Mesothelial cell of epicardium (in vitro differentiated cells): ENCODE measurements around the gene FHIT. TPM values are rescaled to one million over a fixed set of nuclear protein-coding genes. Genes with fewer than 3 reads are reported as not detected.

ENCODE experiments used
- DNase-seq, 2 experiments: peaks; one replicate each; pipeline ENCODE4 v3.0.0; 2021; ENCODE audit warnings: low spot score in 2 of 2; ENCODE audit not compliant: unreplicated experiment in 2 of 2
- H3K27ac Mint-ChIP-seq: 2 replicates; pipeline ENCODE4 v1.8.0; 2021; ENCODE audit warnings: mixed read lengths
- H3K27me3 Mint-ChIP-seq: 2 replicates; pipeline ENCODE4 v1.8.0; 2021; ENCODE audit warnings: low read depth, mixed read lengths
- H3K36me3 Mint-ChIP-seq: 2 replicates; pipeline ENCODE4 v1.8.0; 2021; ENCODE audit warnings: mixed read lengths
- H3K4me1 Mint-ChIP-seq: 2 replicates; pipeline ENCODE4 v1.8.0; 2021; ENCODE audit warnings: mixed read lengths
- H3K4me3 Mint-ChIP-seq: 2 replicates; pipeline ENCODE4 v1.8.0; 2021; ENCODE audit warnings: mild to moderate bottlenecking, moderate library complexity, mixed read lengths
- H3K9me3 Mint-ChIP-seq: 2 replicates; pipeline ENCODE4 v1.8.0; 2021; ENCODE audit warnings: mixed read lengths
- total RNA-seq: library from RNA; stranded (reverse); gene quantifications from 3 replicates; pipeline ENCODE4 v1.2.1, GENCODE V29; 2021
- TF ChIP-seq, protein P1 (sequence below): fragments of 200-600 bp; sonication (generic); IDR thresholded peaks from one replicate; pipeline ENCODE4 v1.5.0; 2021; ENCODE audit warnings: antibody characterized with exemption; ENCODE audit not compliant: unreplicated experiment

The FHIT gene
- total RNA-seq, 1 donor from 2014 or later: 10.7 TPM

DNA sequence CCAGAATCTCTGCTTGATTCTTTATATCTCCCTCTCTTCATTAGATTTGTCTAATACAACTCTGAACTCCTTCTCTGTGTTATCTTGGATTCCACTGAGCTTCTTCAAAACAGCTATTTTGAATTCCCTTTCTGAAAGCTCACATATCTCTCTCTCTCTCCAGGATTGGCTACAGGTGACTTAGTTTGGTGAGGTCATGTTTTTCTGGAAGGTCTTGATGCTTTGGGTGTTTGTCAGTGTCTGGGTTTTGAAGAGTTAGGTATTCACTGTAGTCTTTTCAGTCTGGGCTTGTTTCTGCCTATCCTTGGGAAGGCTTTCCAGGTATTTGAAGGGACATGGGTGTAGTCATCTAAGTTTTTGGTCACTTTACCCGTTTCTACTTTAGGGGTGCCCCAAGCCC lies 781.8 kb downstream of the FHIT start:
- TF ChIP-seq, protein P1, sequence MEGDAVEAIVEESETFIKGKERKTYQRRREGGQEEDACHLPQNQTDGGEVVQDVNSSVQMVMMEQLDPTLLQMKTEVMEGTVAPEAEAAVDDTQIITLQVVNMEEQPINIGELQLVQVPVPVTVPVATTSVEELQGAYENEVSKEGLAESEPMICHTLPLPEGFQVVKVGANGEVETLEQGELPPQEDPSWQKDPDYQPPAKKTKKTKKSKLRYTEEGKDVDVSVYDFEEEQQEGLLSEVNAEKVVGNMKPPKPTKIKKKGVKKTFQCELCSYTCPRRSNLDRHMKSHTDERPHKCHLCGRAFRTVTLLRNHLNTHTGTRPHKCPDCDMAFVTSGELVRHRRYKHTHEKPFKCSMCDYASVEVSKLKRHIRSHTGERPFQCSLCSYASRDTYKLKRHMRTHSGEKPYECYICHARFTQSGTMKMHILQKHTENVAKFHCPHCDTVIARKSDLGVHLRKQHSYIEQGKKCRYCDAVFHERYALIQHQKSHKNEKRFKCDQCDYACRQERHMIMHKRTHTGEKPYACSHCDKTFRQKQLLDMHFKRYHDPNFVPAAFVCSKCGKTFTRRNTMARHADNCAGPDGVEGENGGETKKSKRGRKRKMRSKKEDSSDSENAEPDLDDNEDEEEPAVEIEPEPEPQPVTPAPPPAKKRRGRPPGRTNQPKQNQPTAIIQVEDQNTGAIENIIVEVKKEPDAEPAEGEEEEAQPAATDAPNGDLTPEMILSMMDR: no peak
- Mint-ChIP-seq H3K4me1 (peaks cover 8% of the 10 kb centered on the region), H3K36me3 (peaks cover 16% of the 10 kb centered on the region), H3K27me3 (no peaks in the 10 kb centered on the region), H3K9me3 (peaks cover 44% of the 10 kb centered on the region), H3K27ac (no peak overlapping the region), H3K4me3 (no peak overlapping the region)
- DNase-seq: no peak

DNA sequence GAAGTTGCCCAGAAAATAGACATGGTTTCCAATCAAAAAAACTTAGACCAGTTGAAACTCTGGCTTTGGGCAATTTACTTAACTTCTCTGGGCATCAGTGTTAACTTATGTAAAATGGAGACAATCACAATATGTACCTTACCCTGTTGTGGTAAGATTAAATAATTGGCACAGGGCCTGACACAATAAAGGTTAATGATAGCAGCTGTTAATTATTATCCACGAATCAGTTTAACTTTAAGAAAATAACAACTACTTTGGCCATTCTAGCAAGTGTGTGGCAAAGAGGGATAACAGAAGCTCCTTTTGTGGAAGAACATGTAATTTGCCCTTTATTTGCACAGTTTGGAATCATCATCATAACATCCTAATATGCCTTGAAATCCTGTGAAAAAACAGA lies 787.6 kb downstream of the FHIT start:
- DNase-seq: no peak
- Mint-ChIP-seq H3K36me3 (peaks cover 8% of the 10 kb centered on the region), H3K4me1 (no peaks in the 10 kb centered on the region), H3K27me3 (peaks cover 7% of the 10 kb centered on the region), H3K4me3 (no peak overlapping the region), H3K27ac (no peak overlapping the region), H3K9me3 (peaks cover 35% of the 10 kb centered on the region)
- TF ChIP-seq, protein P1: no peak

DNA sequence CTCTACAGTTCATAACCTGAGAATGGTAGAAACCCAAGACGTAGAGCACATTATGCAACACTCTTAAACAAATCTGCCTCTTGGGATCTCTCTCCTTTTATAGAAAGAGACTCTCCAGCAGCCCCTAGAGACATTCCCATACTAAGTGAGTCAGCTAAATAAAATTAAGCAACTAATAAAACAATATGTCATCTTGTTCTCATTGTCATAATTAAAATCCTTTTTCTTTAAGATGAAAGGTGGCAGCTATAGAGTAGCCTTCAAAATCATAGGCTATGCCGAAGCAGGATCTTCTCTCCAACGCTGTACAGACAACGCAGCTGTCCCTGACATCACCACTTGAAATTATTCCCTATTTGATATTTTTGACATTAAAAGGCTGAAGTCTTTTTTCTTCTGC lies 790.0 kb downstream of the FHIT start:
- peaks cover 18% of the 10 kb centered on the region for H3K9me3 Mint-ChIP-seq

DNA sequence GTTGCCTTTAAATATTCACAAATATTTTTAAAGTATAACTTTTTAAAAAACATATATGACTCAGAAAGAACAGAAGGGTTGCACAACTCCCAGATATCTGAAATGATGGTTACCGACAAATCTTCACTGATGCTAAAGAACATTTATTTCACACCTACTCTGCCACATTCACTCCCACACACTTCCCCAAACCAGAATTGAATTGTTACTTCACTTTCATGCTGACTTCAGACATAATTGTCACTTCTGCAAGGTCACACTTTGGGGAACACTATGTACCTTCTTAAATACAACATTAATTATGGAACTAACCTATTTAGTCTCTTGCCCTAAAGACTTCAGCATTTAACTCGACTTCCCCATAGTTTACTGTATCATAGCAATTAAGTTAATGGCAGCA lies 795.1 kb downstream of the FHIT start:
- Mint-ChIP-seq H3K36me3 (no peaks in the 10 kb centered on the region), H3K27me3 (no peaks in the 10 kb centered on the region), H3K9me3 (peaks cover 4% of the 10 kb centered on the region), H3K27ac (no peak overlapping the region), H3K4me1 (peaks cover 14% of the 10 kb centered on the region), H3K4me3 (no peak overlapping the region)
- no peak for DNase-seq
- TF ChIP-seq, protein P1: no peak

More for the DNA sequence above, 790.0 kb downstream of the FHIT start:
- no peak overlapping the region for H3K4me3 Mint-ChIP-seq
- H3K36me3 Mint-ChIP-seq: no peaks in the 10 kb centered on the region
- TF ChIP-seq, protein P1: no peak
- H3K27ac Mint-ChIP-seq: no peak overlapping the region
- no peaks in the 10 kb centered on the region for H3K4me1 Mint-ChIP-seq
- no peak for DNase-seq
- peaks cover 7% of the 10 kb centered on the region for H3K27me3 Mint-ChIP-seq

DNA sequence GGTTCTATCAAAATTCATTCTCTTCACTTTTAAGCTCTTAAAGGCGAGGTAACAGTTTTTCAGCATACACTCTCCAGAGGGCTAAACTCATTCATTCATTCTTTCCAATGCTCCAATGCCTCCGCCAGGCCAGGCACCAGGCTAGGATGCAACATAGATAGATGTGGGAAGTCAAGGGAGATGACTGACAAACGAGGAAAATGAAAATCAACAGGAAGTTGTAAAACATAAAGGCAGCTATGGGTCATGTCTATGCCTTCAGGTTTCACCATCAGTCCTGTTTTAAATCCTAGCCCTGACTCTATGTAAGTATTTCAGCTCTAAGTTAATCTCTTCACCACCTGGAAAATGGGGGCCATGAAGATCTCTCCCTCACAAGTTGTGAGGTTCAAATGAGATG lies 797.9 kb downstream of the FHIT start:
- H3K36me3 Mint-ChIP-seq: no peaks in the 10 kb centered on the region
- H3K9me3 Mint-ChIP-seq: peaks cover 4% of the 10 kb centered on the region
- H3K4me1 Mint-ChIP-seq: peaks cover 21% of the 10 kb centered on the region
- TF ChIP-seq, protein P1: no peak
- H3K27ac Mint-ChIP-seq: no peak overlapping the region
- H3K4me3 Mint-ChIP-seq: no peak overlapping the region
- H3K27me3 Mint-ChIP-seq: no peaks in the 10 kb centered on the region
- DNase-seq: no peak

DNA sequence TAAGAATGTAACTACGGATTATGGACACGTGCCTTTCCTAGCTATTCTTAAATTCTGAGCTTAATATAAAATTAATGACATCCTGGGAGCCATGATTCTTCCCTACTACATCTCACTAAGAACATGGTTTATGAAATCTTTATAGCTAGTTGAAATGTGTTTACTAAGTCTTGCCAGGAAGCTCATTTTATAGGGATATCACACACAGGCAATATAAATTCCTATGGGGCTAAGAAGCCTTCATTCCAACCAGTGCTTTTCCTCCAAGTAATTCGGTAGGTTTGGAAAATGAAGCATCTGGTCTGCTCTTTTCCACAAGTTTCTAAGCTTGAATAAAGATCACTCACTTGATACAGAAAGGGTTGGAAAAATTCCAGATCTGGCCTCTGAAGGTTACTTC lies 802.6 kb downstream of the FHIT start:
- Mint-ChIP-seq H3K4me1 (peaks cover 26% of the 10 kb centered on the region), H3K4me3 (no peak overlapping the region), H3K9me3 (no peaks in the 10 kb centered on the region), H3K27ac (no peak overlapping the region), H3K27me3 (no peaks in the 10 kb centered on the region), H3K36me3 (no peaks in the 10 kb centered on the region)
- TF ChIP-seq, protein P1: no peak
- DNase-seq: no peak
